Hematopoietic multipotent progenitor cell treated with erythropoietin and hydrocortisone succinate and interleukin-3 and kit ligand, for 4 days (in vitro differentiated cells): Measurements from ENCODE around the gene PDLIM1.

Source experiments
- DNase-seq: peaks from one replicate; pipeline ENCODE4 v3.0.0-alpha.2; 2015

Gene PDLIM1

DNA sequence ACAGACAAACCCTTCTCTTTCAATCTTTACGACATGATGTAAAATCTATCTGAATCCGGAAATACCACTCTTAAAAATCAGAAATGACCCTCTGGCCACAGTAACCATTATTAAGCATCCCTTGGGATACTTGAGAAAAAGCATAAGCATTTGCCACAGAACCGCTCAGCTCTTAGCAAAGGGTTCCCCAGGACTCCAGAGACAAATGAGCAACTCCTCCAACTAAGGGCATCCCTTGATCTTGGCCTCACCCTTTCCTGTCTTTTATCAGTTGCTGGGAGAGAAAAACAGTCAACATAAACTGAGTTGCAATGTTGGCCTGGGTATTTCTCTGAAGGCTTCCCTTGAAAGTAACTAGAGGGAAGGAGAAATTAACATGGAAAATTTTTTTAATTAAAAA is 3.5 kb downstream of the PDLIM1 start:
- peak; percentile 50 for DNase-seq

DNA sequence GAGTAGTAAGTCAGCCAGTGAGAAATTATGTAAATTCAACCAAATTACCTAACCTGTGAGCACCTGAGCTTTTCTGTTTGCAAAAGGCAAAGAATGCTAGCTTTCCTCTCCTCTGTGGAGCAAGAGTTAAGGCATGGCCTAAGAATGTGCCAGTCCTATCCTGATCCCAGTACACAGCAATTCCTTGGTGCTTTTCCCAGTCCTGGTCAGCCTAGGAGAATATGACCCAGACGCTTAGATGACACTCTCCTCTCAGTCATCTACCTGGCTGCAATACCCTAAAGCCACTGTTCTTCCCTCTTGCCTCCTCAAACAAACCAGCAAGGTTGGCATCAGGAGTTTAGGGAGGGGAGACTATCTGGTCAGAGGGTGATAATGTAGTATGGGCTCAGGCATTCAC is 4.1 kb downstream of the PDLIM1 start:
- DNase-seq = no peak

DNA sequence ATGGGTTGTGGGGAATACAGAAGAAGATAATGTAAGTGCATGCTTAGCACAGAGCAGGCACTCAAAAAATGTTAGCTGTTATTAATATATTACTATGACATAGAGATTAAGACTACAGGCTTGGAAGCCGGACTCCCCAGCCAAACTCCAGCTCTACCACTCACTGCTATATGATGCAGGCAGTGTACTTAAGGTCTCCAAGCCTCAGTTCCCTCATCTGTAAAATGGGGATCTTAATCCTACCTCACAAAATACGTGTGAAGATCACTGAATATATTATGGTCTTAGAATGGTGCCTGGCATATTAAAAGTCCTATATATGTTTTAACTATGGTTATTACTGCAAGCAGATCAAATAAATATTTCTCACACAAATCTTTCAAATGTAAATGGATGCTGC is 5.2 kb downstream of the PDLIM1 start:
- no peak for DNase-seq

DNA sequence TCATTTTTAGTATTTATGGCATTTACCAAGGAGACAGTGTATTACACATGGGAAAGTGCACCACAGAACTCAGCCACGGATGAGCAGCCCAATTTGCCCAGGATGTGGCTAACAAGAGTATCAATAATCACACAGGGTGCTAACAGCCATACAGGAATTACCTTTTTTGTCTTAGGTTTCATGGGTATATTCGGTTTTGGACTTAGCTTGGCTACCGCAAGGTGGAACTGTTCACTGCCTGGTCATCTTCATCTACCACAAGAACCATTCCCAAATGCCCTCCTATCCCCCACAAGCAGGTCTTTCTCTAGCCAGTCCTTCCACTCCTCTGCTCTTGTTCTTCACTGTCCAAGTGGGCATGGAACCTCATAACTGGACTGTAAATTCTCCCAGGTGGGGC is 6.0 kb downstream of the PDLIM1 start:
- no peak for DNase-seq

DNA sequence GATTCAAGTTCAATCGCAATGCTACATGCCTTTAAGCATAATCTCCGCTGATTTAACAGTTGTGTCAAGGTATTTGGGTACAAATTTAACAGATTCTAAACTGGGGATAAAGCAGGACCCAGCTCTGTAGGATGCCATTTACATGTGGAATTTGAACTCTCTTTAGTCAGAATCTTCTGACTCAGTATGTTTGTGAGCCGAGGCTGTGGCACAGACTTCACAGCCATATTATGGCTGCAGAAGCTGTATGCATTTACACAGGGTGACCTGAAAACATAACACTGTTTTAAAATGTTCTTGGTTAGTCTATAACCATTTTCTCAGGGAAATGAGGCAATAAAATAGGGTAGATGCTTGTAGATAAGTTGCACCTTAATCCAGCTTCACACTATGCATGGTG is 8.7 kb downstream of the PDLIM1 start:
- no peak for DNase-seq

DNA sequence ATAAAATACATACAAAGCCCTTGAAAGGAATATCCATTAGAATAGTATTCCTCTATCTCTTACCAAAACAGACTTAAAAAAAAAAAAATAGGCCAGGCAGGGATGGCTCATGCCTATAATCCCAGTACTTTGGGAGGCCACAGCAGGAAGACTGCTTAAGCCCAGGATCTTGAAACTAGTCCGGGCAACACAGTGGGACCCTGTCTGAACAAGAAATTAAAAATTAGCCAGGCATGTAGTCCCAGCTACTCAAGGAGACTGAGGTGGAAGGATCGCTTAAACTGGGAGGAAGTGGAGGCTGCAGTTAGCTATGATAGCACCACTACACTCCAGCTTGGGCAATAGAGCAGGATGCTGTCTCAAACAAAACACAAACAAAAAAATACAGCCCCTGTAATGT is 9.6 kb downstream of the PDLIM1 start:
- no peak for DNase-seq

DNA sequence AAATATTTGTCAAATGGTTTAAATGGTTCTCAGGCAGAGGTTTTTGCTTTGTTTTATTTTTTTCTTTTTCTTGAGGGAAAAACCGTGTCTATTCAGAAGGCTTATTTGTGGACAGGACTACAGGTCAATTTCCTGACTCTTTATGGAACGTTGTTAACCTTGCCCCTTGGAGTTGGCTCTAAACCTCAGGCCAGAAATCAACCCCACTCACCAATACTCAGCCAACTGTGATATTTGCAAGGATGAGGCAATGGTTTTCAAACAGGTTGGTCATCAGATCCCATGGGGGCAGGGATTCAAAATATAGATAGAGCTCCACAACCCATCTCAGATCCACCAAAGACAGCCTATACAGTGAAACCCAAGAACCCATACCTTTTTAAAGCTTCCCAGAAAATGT is 10.2 kb downstream of the PDLIM1 start:
- no peak for DNase-seq

DNA sequence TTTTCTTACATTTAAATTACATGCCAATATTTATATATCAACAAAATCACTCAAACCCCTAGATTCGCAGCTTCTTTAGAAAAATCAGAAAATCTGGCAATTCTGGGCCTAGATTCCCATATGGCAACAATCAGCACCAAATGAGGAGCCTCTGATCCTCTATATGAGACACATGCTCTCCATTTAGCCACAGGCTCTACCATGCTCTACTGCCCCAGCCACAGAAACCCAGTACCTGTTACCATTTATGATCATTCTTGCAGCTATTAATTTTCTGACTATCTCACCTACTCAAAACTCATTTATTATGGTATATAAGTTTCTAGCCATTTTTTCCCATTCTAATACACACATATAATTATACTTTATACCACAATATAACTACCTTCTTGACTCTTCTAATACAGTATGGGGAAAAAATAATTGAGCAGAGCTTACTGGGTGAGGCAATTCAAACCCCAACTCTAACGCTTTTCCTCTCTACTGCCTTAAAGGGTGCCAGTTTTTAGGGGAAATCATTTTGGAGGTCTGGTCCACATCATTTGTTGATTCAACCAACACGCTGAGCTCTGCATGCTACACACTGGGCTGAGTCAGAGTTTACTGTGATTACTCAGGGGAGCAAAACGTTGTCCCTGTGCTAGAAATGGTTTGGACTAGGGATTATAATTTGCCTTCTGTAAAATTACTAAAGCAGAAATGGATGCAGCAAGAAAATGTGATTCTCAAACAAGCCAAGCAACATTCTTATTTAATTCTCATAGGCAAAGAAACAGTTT is 11.6 kb downstream of the PDLIM1 start:
- no peak for DNase-seq

DNA sequence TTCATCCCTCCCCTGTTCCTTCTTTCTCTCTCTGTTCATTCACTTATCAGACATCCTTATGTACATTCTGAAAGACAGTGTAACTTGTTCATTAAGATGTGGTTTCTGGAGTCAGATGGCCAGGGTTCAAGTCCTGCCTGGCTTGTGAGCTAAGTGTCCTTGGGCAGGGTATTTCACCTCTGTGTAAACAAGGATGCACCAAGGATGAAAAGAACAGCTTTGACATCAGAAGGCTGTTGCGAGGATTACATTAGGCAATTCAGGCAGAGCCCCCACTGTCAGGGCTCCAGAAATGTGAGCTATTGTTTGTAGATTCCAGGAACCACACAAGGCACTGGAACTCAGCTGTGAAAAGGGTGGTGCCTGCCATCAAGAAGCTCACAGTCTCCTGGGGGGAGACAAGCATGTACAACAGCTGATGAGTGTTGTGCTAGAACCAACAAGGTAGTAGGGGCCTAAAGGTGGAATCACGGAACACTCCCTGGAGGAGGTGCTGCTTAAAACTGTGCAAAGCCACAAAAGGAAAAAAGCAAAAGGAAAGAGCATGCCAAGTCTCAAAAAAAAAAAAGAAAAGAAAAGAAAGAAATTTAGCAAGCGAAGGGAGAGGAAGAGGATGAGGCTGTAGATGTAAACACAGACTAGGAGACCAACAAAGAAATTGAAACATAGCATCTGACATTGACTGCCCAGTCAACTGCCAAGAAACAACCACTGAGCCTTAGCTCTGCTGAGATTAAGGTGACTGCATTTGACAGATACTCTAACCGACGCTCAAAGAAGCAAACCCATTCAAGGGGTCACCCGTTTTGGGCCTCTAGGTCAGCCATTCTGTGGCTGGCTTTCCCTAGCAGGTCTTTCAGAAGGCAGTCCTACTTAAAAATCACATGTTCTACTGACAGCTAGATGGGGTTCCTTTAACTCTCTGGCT is 12.5 kb downstream of the PDLIM1 start:
- DNase-seq = peak; percentile 38

DNA sequence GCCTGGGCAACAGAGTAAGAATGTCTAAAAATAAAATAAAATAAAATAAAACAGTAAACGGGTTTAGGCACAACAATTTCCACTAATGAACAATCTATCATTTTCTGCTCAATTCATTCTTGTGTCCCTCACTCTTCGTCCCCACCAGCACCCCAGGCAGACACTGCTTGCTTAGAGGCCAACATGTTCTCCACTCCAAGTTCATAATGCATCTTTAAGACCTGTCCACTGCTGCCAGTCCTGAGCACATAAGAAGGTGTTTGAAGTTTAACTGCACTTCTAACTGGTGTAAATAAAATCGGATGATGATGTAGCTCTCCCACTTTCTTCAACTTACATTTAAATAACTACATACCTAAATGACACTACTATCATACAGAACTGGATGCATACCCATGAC is 13.2 kb downstream of the PDLIM1 start:
- no peak for DNase-seq

DNA sequence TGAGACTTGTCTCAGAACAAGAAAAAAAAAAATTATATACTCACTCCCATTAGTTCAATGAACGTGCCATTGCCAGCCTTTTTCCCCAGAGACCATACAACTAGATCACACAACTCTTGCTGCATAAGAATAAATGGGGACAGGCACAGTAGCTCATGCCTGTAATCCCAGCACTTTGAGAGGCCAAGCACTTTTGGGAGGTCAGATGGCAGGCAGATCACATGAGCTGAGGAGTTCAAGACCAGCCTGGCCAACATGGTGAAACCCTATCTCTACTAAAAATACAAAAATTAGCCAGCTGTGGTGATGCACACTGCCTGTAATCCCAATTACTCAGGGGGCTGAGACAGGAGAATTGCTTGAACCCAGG is 13.6 kb downstream of the PDLIM1 start:
- no peak for DNase-seq

DNA sequence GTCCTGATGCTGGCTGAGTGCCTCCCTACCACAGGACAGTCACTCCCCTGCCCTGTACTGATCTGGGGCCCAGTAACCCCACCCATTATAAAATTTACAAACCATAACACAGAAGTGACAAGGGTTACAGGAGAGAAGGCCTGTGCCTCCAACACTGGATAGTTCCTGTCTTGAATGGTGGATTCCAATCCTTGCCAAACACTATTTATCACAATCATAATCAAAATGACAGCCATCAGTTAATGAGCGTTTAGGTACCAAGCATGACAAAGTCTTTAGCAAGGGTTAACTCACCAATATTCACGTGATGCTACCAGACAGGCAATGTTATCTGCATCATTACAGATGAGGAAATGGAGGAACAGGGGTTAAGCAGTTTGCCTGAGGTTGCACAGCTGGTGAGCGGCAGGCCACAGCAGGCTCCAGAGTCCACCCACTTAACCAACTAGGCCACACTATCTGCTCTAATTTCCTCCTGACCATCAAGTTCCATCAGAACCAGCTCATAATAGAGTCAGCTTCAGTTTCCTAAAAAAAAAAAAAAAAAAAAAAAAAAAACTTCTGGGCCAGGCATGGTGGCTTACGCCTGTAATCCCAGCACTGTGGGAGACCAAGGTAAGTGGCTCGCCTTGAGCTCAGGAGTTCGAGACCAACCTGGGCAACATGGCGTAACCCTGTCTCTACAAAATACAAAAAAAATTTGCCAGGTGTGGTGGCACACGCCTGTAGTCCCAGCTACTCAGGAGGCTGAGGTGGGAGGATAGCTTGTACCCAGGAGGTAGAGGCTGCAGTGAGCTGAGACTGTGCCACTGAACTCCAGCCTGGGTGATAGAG is 14.2 kb downstream of the PDLIM1 start:
- DNase-seq = peak; percentile 95

DNA sequence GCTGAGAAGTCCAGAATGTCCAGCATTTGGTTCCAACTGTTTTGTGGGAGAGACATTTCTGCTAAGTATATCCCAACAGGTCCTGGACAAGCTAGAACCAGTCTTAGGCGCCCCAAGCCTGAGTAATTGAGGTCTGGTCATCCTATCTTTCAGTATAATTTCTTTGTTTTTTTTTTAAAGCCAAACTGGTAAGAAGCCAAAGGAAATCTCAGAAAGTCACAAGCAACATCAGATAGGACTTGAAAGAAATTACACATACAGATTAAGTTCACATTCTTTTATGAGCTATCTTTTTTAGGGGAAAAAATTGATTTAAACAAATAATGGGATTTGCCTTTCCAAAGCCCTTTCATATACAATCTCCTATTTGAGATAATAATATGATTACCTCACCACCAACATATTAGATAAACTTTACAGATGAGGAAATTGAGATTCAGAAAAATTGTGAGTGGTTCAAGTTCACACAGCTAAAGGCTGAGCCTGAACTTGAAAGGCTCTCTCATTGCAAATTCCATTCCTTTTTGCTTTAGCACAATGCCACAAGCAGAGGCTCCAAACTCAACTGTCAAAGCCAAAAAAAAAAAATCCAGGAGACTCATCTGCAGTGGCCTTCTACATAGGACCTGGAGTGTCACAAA is 15.0 kb downstream of the PDLIM1 start:
- DNase-seq = no peak

DNA sequence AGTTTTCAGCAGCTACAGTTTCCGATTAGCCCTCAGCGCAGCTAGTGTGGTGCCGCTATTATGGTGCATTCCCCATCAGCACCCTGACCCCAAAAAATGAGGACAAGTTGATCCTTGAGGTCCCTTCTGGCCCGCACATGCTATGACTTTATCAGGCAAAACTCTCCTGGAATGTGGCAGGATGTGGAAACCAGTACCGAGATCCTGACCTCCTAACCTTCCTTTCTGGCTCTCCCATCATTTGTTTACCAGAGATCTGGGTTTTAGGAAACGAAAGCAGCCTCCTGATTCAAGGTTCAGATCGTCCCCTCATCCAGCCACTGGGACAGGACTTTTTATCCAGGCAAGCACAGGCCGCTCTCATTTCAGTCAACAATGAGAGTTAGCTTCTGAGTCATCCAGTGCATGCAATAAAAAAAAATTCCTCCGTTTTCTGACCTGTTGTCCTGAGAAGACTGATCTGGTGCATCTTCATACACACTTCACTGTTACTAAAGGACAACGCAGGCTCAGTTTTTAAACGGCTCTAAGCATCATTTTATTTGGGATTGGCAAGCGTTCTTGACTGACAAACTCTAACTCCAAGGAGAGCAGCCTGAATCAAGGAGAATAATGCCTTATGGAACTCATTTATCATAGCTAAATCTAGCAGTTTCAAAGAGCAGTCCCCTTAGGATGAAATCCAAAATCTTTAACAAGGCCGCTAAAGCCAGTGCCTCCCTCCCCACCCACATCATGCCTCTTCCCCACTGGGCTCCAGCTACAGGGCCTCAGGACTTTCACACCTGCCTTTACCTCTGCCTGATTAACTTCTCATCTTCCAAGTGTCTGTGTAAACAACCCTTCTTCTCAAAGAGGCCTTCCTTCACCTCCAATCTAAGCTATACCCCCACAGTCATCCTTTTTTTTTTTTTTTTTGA is 17.1 kb downstream of the PDLIM1 start:
- no peak for DNase-seq

DNA sequence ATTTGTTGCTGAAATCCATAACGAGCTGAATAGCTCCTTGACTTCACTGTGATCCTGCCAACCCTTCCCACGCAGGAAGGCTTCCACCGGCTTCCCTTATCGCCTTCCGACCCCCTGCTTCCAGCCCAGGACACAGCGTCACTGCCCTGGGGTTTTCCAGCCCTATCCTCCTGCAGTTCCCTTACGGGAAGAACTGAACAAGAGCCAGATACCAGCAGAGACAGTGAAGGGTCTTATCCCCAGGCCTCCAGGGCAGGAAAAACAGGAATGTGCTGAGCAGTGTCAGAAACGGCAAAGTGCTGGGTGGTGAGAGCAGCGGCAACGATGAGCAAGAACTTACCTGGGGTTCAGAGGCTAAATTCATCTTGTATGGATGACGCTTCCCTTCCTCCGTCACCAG is 22.4 kb downstream of the PDLIM1 start:
- DNase-seq = no peak

DNA sequence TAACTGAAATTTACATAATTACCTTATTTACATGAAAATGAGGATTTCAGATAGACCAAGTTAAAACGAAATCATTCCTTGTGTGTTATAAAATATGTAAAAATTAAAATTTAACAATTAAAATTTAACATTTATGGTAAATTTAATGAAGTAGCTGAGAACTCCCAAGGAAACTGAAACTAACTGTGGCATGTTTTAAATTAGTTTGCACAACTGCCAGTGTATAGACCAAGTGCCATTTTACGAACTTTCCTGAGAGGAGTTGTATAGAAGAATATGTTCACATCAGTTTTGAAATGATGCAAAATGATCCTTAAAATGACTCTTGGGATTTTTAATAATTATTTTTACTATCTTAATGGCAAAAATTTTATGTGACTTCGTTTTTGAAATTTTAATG is 23.6 kb downstream of the PDLIM1 start:
- DNase-seq = no peak

DNA sequence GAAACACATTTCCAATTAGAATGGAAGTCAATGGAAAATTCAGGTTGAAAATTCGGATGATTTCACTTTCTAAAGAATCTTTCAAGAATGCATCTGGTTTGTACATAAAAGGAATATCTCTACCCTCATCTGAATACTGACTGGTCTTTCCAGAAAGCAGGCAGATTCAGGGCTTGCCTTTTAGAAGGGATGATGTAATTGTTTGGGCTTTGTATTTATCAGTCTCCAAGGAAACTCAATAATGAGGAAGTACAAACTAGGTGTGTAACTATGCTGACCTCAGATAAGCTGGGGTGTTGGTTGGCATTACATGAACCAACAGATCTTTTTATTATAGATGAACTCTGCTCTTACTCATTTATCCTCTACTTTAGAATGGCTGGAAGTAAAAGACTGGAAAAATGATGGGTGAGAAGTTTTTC is 24.1 kb downstream of the PDLIM1 start:
- DNase-seq = peak; percentile 93

DNA sequence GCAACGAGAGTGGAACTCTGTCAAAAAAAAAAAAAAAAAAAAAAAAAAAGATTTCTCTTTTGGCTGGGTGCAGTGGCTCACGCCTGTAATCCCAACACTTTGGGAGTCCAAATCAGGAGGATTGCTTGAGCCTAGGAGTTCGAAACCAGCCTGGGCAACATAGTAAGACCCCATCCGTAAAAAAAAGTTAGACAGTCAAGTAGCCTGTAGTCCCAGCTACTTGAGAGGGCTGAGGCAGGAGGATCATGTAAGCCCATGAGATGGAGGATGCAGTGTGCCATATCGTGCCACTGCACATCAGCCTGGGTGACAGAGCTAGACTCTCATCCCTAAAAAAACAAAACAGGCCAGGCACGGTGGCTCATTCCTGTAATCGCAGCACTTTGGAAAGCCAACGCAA is 25.2 kb downstream of the PDLIM1 start:
- no peak for DNase-seq

DNA sequence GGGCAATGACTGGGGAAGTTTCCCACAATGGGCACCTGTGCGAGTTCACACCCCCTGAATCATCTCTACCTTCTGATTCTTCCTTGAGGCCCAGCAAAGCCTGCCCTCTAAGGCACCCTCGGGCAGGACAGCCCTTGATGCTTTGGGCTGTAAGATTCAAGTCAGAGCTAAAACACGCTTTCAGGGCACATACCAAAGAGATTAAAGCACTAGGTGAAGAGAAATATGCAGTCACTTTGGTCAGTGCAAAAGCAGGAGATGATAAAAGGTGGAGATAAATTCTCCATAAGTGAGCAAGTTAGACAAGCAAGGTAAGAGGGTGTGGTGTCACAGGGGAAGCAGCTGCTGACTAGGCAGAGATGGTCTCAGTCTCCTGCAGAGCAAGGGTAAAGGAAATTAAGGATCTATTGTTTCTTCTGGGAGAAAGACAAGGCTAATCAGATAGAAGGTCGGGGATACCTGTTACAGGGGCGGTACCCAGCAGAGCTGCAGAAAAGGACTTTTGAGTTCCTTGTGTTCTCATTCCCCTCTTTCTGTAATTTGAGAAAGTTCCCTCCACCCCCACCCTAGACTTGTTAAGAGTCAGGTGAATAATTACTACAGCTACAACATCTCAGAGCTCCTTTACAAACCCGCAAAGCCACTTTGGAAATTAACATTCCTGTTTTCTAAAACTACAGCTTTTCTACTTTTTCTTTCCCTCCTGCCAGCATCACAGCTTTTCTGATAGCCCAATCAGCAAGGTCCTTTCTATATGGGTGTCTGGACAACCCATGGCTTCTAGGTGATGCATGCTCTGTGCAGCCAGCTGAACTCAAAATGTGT is 26.4 kb downstream of the PDLIM1 start:
- DNase-seq = no peak

DNA sequence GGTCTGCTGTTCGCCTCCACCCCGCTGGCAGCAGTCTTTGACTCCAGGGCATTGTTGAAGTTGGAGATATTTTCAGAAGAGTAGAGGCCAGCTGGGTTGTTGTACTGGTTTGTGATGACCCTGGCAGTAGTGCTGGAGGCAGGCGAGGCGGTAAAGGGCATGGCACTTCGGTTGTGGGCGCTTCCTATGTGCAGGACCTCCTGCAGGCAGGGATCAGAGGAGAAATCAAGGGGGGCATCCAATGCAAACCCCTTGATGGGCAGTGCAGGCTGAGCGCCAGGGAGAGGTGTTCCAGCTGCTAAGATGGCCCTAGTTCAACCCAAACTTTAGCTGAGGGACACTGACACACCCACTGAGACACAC is 27.0 kb downstream of the PDLIM1 start:
- no peak for DNase-seq
